GM12865 (cell line): ENCODE measurements around the gene PPP4R2.

Experiments
- DNase-seq: peaks from one replicate; pipeline ENCODE4 v3.0.0; 2010; ENCODE audit warnings: low read depth
- H3K4me3 ChIP-seq: 2 replicates; pipeline ENCODE4 v1.5.1; 2011; ENCODE audit warnings: mild to moderate bottlenecking, low read depth, low read length, control low read depth
- TF ChIP-seq, protein P1 (sequence below): IDR thresholded peaks from 2 replicates; pipeline ENCODE4 v1.5.1; 2011; ENCODE audit warnings: low read length, control low read depth, low read depth, inconsistent platforms; ENCODE audit not compliant: insufficient read depth; ENCODE audit errors: missing control alignments

PPP4R2 gene

DNA sequence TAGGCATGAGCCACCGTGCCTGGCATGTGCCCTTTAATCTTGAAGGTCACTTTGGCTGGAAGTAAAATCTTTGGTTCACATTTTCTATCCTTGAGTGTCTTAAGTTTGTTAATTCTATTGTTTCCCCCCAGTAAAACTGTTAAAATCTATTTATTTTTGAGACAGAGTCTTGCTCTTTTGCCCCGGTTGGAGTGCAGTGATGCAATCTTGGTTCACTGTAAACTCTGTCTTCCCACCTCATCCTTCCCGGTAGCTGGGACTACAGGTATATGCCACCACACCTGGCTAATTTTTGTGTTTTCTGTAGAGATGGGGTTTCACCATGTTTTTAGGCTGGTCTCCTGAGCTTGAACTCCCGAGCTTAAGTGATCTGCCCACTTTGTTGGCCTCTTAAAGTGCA is 7.7 kb downstream of the PPP4R2 start:
- TF ChIP-seq, protein P1, sequence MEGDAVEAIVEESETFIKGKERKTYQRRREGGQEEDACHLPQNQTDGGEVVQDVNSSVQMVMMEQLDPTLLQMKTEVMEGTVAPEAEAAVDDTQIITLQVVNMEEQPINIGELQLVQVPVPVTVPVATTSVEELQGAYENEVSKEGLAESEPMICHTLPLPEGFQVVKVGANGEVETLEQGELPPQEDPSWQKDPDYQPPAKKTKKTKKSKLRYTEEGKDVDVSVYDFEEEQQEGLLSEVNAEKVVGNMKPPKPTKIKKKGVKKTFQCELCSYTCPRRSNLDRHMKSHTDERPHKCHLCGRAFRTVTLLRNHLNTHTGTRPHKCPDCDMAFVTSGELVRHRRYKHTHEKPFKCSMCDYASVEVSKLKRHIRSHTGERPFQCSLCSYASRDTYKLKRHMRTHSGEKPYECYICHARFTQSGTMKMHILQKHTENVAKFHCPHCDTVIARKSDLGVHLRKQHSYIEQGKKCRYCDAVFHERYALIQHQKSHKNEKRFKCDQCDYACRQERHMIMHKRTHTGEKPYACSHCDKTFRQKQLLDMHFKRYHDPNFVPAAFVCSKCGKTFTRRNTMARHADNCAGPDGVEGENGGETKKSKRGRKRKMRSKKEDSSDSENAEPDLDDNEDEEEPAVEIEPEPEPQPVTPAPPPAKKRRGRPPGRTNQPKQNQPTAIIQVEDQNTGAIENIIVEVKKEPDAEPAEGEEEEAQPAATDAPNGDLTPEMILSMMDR = no peak

DNA sequence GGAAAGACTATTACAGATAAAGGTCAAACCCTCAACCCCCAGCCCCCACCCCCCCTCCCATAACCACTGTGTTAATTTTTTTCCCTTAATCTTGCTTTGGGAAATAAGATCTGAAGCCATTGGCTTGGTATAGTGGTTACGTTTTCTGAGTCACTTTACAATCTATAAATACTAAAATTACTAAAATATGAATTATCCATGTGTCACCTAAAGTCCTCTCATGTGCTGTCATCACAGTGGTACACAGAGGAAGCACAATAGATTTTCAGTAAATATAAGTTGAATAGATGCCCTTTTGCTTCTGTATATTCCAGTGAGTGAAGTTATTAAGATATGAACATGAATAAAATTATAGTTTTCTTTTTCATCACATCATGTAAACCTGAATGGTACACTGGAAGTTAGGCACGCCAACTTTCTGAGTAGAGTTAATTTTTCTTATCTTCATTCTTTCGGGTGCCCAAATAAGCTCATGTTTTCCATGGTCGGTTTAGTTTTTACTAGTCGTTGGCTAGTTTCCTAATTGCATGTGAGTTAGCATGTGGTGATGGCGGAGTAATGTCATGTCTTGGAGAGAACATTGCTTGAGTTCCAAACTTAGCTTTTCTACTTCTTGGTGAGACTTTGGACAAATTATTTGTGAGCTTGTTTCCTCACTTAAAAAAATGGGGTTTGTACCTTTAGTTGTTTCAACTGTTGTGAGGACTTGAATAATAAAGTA is 11.5 kb downstream of the PPP4R2 start:
- no peak overlapping the region for H3K4me3 ChIP-seq
- TF ChIP-seq, protein P1 = no peak
- no peak for DNase-seq

More for the DNA sequence above, 7.7 kb downstream of the PPP4R2 start:
- no peak for DNase-seq
- H3K4me3 ChIP-seq = no peak overlapping the region

DNA sequence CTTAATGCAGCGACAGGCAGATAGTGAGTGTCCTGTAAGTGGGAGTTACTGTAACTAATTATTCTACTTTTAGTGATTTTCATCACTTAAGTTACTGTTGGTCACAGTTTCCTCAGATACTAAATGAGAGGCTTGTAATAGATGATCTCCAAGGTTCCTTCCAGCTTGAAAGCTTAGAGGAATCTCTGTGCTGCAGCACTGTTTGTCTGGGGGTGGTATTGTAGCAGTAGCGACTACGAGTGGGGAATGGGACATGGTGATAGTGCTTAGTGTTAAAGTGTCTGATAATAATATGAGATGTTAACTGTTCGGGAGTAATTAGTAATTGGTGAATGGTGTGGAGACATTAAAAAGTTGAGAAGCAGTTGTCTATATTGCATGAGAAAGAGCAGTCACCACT is 12.4 kb downstream of the PPP4R2 start:
- H3K4me3 ChIP-seq = no peak overlapping the region
- TF ChIP-seq, protein P1 = no peak
- DNase-seq = no peak

DNA sequence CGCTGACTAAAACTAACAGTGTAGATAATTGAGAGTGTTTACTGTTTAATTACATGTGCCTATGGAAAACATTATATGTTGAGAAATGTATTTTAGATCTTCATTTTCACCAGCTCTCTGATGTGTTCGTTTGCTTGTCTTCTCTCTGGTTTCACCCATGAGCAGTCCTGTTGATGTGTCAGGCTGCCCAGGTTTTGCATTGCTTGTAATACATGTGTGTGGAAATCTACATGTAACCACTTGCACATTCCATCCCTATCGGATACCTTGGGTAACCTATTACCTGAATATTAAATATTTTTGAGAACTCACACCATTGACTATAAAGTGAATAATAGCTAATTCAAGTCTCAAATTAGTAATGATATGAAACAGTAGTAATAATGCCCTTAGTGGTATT is 13.1 kb downstream of the PPP4R2 start:
- TF ChIP-seq, protein P1 = no peak
- H3K4me3 ChIP-seq = no peak overlapping the region
- no peak for DNase-seq

DNA sequence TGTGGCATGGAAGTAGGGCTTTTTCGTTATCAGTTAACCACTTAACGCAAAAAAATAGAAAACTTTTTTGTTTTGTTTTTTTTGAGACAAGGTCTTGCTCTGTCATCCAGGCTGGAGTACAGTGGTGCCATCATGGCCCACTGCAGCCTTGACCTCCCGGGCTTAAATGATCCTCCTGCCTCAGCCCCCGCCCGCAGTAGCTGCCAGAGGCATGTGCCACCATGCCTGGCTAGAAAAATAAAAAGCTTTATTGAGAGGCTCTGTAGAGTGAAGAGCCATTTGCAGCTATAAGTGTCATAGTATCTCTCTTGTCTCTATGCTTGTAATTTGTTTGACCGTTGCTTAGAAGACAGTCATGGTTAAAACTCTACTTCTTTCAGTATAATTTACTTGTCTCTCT is 13.5 kb downstream of the PPP4R2 start:
- no peak for DNase-seq
- TF ChIP-seq, protein P1 = no peak

DNA sequence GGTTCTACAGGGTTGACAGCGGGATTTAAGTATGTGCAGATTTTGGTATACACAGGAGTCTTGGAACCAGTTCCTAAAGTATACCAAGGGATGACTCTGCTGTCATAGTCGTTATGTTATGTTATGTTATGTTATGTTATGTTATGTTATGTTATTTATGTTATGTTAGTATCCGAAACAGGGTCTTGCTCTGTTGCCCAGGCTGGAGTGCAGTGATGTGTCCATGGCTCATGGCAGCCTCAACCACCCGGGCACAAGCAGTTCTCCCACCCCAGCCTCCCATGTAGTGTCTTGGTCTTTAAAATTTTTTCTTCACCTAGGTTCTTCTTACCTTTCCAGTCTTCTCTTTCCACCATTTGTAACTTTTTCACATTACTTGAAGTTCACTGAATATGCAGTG is 21.7 kb downstream of the PPP4R2 start:
- TF ChIP-seq, protein P1 = no peak
- DNase-seq = no peak
- H3K4me3 ChIP-seq = no peak overlapping the region

More for the DNA sequence above, 13.5 kb downstream of the PPP4R2 start:
- no peak overlapping the region for H3K4me3 ChIP-seq
